A549 (cell line): ENCODE data around the gene MROH7. TPM values are rescaled to one million over a fixed set of nuclear protein-coding genes. Genes with fewer than 3 reads are reported as not detected.
A peak's percentile ranks its signal among the peaks of the same experiment; 100 is the strongest.

ENCODE experiments used
- ATAC-seq, 2 experiments: fragments of 200-7000 bp in 1 of 2; fragments of >200 bp in 1 of 2; cut with Nextera tagmentation in 1 of 2; cut with Tn5 transposase in 1 of 2; 3 replicates each; pipeline versions ENCODE4 v1.8.0 to v1.9.1; 2018 to 2020; ENCODE audit warnings: mild to moderate bottlenecking in 1 of 2, moderate library complexity in 1 of 2
- CTCF ChIA-PET: fragments of 300-600 bp; sonication (Branson Sonifier 250); formaldehyde crosslinking; extraction: SDS; loops from one replicate; lab custom pipeline; 2021; ENCODE audit warnings: antibody characterized with exemption, inconsistent platforms; lab: Yijun Ruan, JAX
- POLR2A ChIA-PET: fragments of 350-600 bp; formaldehyde crosslinking; extraction: SDS; loops from one replicate; lab custom pipeline; 2021; ENCODE audit warnings: antibody characterized with exemption, inconsistent platforms; lab: Yijun Ruan, JAX
- DNase-seq, 2 experiments: peaks; one replicate each; pipeline versions ENCODE4 v3.0.0 to v3.0.0-alpha.2; 2011 to 2016; ENCODE audit warnings: low read depth in 1 of 2, low spot score in 1 of 2
- FAIRE-seq: peaks from 2 replicates; lab custom pipeline; 2011; peaks lifted over from hg19 to GRCh38; lab: Jason Lieb, UNC
- H3K27ac ChIP-seq, 2 experiments: fragments of >200 bp; sonication (Bioruptor Twin); formaldehyde crosslinking; 3 replicates each; pipeline ENCODE4 v1.5.1; 2016 to 2017
- H3K4me1 ChIP-seq: fragments of >200 bp; sonication (Bioruptor Twin); formaldehyde crosslinking; 3 replicates; pipeline ENCODE4 v1.6.1; 2016
- H3K4me2 ChIP-seq: fragments of >200 bp; sonication (Bioruptor Twin); formaldehyde crosslinking; 3 replicates; pipeline ENCODE4 v1.6.1; 2016
- H3K4me3 ChIP-seq: fragments of >200 bp; sonication (Bioruptor Twin); formaldehyde crosslinking; 3 replicates; pipeline ENCODE4 v1.5.1; 2016
- H3K9me3 ChIP-seq: fragments of >200 bp; sonication (Bioruptor Twin); formaldehyde crosslinking; 3 replicates; pipeline ENCODE4 v1.6.1; 2016
- CBX2 ChIP-seq: fragments of 200-600 bp; sonication (generic); IDR thresholded peaks from 2 replicates; pipeline ENCODE4 v1.6.1; 2016; ENCODE audit warnings: low read depth, mild to moderate bottlenecking, borderline replicate concordance
- CTCF ChIP-seq: fragments of >200 bp; sonication (Bioruptor Twin); formaldehyde crosslinking; IDR thresholded peaks from 3 replicates; pipeline ENCODE4 v1.5.1; 2016
- EHMT2 ChIP-seq: fragments of 200-600 bp; sonication (generic); IDR thresholded peaks from 2 replicates; pipeline ENCODE4 v1.6.1; 2016; ENCODE audit warnings: antibody characterized with exemption, low read depth, mild to moderate bottlenecking, moderate library complexity
- ELK1 ChIP-seq: fragments of 150-350 bp; IDR thresholded peaks from 2 replicates; pipeline ENCODE4 v1.6.1; 2014; ENCODE audit warnings: low read depth, mild to moderate bottlenecking, low read length
- EP300 ChIP-seq, 2 experiments: fragments of >200 bp; sonication (Bioruptor Twin); formaldehyde crosslinking; IDR thresholded peaks; 2 replicates in 1 of 2; 3 replicates in 1 of 2; pipeline ENCODE4 v1.6.1; 2016 to 2017
- FOSL2 ChIP-seq, 2 experiments: fragments of 450-650 bp in 1 of 2; fragments of >200 bp in 1 of 2; sonication (Bioruptor Twin) in 1 of 2; formaldehyde crosslinking; IDR thresholded peaks; 2 replicates each; pipeline versions ENCODE4 v1.5.0 to v1.6.1; 2016 to 2020; ENCODE audit warnings: mild to moderate bottlenecking in 1 of 2, moderate library complexity in 1 of 2
- GATA3 ChIP-seq: IDR thresholded peaks from 2 replicates; pipeline ENCODE4 v1.6.1; 2012; ENCODE audit warnings: borderline replicate concordance
- HDAC2 ChIP-seq: fragments of 200-600 bp; sonication (generic); IDR thresholded peaks from 2 replicates; pipeline ENCODE4 v1.6.1; 2016
- HEYL ChIP-seq: fragments of 250-450 bp; sonication (Bioruptor Pico); IDR thresholded peaks from 2 replicates; pipeline ENCODE4 v1.8.0; 2021; ENCODE audit warnings: mild to moderate bottlenecking, moderate library complexity
- HOXB5 ChIP-seq: fragments of 250-450 bp; sonication (Bioruptor Pico); IDR thresholded peaks from 2 replicates; pipeline ENCODE4 v1.5.0; 2020; ENCODE audit warnings: mild to moderate bottlenecking, moderate library complexity
- KDM1A ChIP-seq: fragments of 200-600 bp; sonication (generic); IDR thresholded peaks from 2 replicates; pipeline ENCODE4 v1.6.1; 2016; ENCODE audit warnings: low read depth, mild to moderate bottlenecking
- KDM5A ChIP-seq: fragments of 200-600 bp; sonication (generic); IDR thresholded peaks from 2 replicates; pipeline ENCODE4 v1.6.1; 2016; ENCODE audit warnings: antibody characterized with exemption, mild to moderate bottlenecking
- MAFK ChIP-seq: fragments of 450-650 bp; IDR thresholded peaks from 2 replicates; pipeline ENCODE4 v1.6.1; 2014; ENCODE audit not compliant: partially characterized antibody
- NFE2L2 ChIP-seq: fragments of 150-350 bp; conservative IDR thresholded peaks from 2 replicates; pipeline ENCODE4 v1.6.1; 2014; ENCODE audit warnings: low read length
- NPAS2 ChIP-seq: fragments of 250-450 bp; sonication (Bioruptor Pico); IDR thresholded peaks from 2 replicates; pipeline ENCODE4 v1.8.0; 2022; ENCODE audit warnings: mild to moderate bottlenecking, moderate library complexity, borderline replicate concordance
- PHF8 ChIP-seq: fragments of 200-600 bp; sonication (generic); IDR thresholded peaks from 2 replicates; pipeline ENCODE4 v1.6.1; 2016; ENCODE audit warnings: low read depth, mild to moderate bottlenecking, antibody characterized with exemption, moderate library complexity, borderline replicate concordance
- POLR2A ChIP-seq: IDR thresholded peaks from 2 replicates; pipeline ENCODE4 v1.6.1; 2012; ENCODE audit warnings: mild to moderate bottlenecking, low read length
- POLR2AphosphoS2 ChIP-seq: conservative IDR thresholded peaks from 2 replicates; pipeline ENCODE4 v1.6.1; 2012; ENCODE audit warnings: low read length, improper control_type of control experiment, inconsistent platforms
- RARB ChIP-seq: fragments of 250-450 bp; sonication (Bioruptor Pico); IDR thresholded peaks from 2 replicates; pipeline ENCODE4 v1.8.0; 2021; ENCODE audit warnings: mild to moderate bottlenecking, moderate library complexity
- SMC3 ChIP-seq: fragments of >200 bp; sonication (Bioruptor Twin); formaldehyde crosslinking; IDR thresholded peaks from 3 replicates; pipeline ENCODE4 v1.6.1; 2018; ENCODE audit warnings: inconsistent platforms
- SREBF2 ChIP-seq: fragments of 450-650 bp; IDR thresholded peaks from 2 replicates; pipeline ENCODE4 v1.6.1; 2014; ENCODE audit warnings: mild to moderate bottlenecking, moderate library complexity
- TFCP2L1 ChIP-seq: fragments of 250-450 bp; sonication (Bioruptor Pico); IDR thresholded peaks from 2 replicates; pipeline ENCODE4 v1.5.0; 2021; ENCODE audit warnings: mild to moderate bottlenecking
- USF2 ChIP-seq: fragments of 450-650 bp; IDR thresholded peaks from 2 replicates; pipeline ENCODE4 v1.6.1; 2014; ENCODE audit warnings: antibody characterized with exemption
- ZC3H11A ChIP-seq: fragments of 450-650 bp; IDR thresholded peaks from 2 replicates; pipeline ENCODE4 v1.6.1; 2014; ENCODE audit warnings: antibody characterized with exemption, mild to moderate bottlenecking
- ZFP36 ChIP-seq: fragments of 450-650 bp; IDR thresholded peaks from 2 replicates; pipeline ENCODE4 v1.6.1; 2014; ENCODE audit warnings: borderline replicate concordance; ENCODE audit not compliant: partially characterized antibody
- WGBS: methylation state at CpG from one replicate; pipeline ENCODE4 v1.1.6; 2017; ENCODE audit errors: missing lambda C conversion rate; 5-methylcytosine and 5-hydroxymethylcytosine counted together
- polyA plus RNA-seq, 4 experiments: library from polyadenylated mRNA; depleted of rRNA in 3 of 4; stranded (reverse); fragments of >200 nt; fragmentation: RNase III in 1 of 4; extraction: RNeasy Plus Mini Kit Qiagen cat#74134 plus additional on column Dnase treatment in 1 of 4; gene quantifications; 2 replicates in 3 of 4; 3 replicates in 1 of 4; pipeline ENCODE4 v1.2.3, GENCODE V29; 2011 to 2017

Gene MROH7
- polyA plus RNA-seq, 2 of the 4 experiments (the other 2 are of a cell fraction) = not detected

- ATAC-seq (no peak), FAIRE-seq (no peak), DNase-seq (no peak)
- Histone ChIP-seq H3K27ac (no peak overlapping the region), H3K4me1 (no peaks in the 10 kb centered on the region), H3K4me3 (no peak overlapping the region), H3K4me2 (no peak overlapping the region), H3K9me3 (no peaks in the 10 kb centered on the region)
- POLR2A ChIA-PET = no interaction called here
- TF ChIP-seq PHF8 = no peak
- no peak for TF ChIP-seq EP300 (IDR thresholded peaks at IDR 0.05)
- TF ChIP-seq POLR2A = no peak
- no peak for TF ChIP-seq GATA3
- no peak for TF ChIP-seq NFE2L2
- 45% methylated on average over 2 of the region's 7 CpGs for WGBS
- CTCF ChIA-PET = interaction anchor here (1.1 to 2.0 kb wide), 3 partner anchors 17 to 130 kb away, joined by 3 to 6 read pairs (median 3); no protein-coding TSS in a partner anchor
These were observed 38.1 kb downstream of the MROH7 start for GRCh38 chr1:54679706-54680105.

GRCh38 chr1:54680387-54680786, 38.8 kb downstream of the MROH7 start:
- ATAC-seq = no peak
- no peak overlapping the region for H3K4me3 ChIP-seq
- FAIRE-seq = no peak
- no peak overlapping the region for H3K27ac ChIP-seq
- WGBS = 58% methylated on average over 4 of the region's 8 CpGs
- ChIA-PET POLR2A (no interaction called here), CTCF (interaction anchor here (0.6 to 2.0 kb wide), 5 partner anchors 17 to 807 kb away, joined by 3 to 6 read pairs (median 3); no protein-coding TSS in a partner anchor)
- DNase-seq = no peak
- no peak overlapping the region for H3K4me2 ChIP-seq
- TF ChIP-seq POLR2AphosphoS2 (no peak), MAFK (no peak), HEYL (CRISPR knock-in tag) (no peak), ELK1 (no peak), CBX2 (no peak), KDM1A (no peak), ZFP36 (no peak), EHMT2 (no peak), SREBF2 (no peak), FOSL2 (IDR thresholded peaks at IDR 0.05) (no peak), FOSL2 (CRISPR knock-in tag; IDR thresholded peaks at IDR 0.05) (no peak), HOXB5 (CRISPR knock-in tag) (no peak), GATA3 (no peak), PHF8 (no peak), TFCP2L1 (CRISPR knock-in tag) (no peak), USF2 (no peak), SMC3 (no peak)
- TF ChIP-seq, all 56 proteins: peak for 0
- Histone ChIP-seq H3K4me1 (no peaks in the 10 kb centered on the region), H3K9me3 (no peaks in the 10 kb centered on the region)

GRCh38 chr1:54681358-54681757, 39.8 kb downstream of the MROH7 start:
- H3K9me3 ChIP-seq = no peaks in the 10 kb centered on the region
- DNase-seq (peak in 1 of 2 experiments; percentile 20), FAIRE-seq (no peak), ATAC-seq (peak in 1 of 2 experiments; percentile 44; a peak in 2 of 6 replicates)
- ChIA-PET POLR2A (no interaction called here), CTCF (interaction anchor here (1.1 to 2.0 kb wide), 3 partner anchors 12 to 808 kb away, joined by 3 to 6 read pairs (median 4); no protein-coding TSS in a partner anchor)
- no peak overlapping the region for H3K4me3 ChIP-seq
- TF ChIP-seq PHF8 (no peak), NPAS2 (CRISPR knock-in tag) (no peak), RARB (CRISPR knock-in tag) (no peak), CTCF (no peak), HDAC2 (no peak), ZC3H11A (no peak), FOSL2 (IDR thresholded peaks at IDR 0.05) (no peak), FOSL2 (CRISPR knock-in tag; IDR thresholded peaks at IDR 0.05) (no peak), KDM5A (no peak), GATA3 (no peak)
- H3K4me2 ChIP-seq = no peak overlapping the region
- no peak overlapping the region for H3K27ac ChIP-seq
- H3K4me1 ChIP-seq = no peaks in the 10 kb centered on the region
